Astrocyte of the hippocampus (primary cell): ENCODE data around the gene ACKR3.

ENCODE experiments used
- DNase-seq: peaks from one replicate; pipeline ENCODE4 v3.0.0; 2011; ENCODE audit warnings: low read depth, low spot score

Gene ACKR3

GRCh38 chr2:236628981-236629605 lies 59.5 kb downstream of the ACKR3 start:
- DNase-seq = no peak

GRCh38 chr2:236629961-236630872 lies 60.6 kb downstream of the ACKR3 start:
- no peak for DNase-seq

GRCh38 chr2:236631281-236631855 lies 61.7 kb downstream of the ACKR3 start:
- DNase-seq = no peak

GRCh38 chr2:236631856-236632291 lies 62.2 kb downstream of the ACKR3 start:
- no peak for DNase-seq
